Uterus (tissue), 2 donors: ENCODE measurements around the gene GNA12.

Experiments used
- CTCF ChIP-seq, 4 experiments: fragments of 200-600 bp in 2 of 4; fragments of 450-650 bp in 2 of 4; sonication (generic) in 2 of 4; IDR thresholded peaks; one replicate each; pipeline ENCODE4 v1.5.1; 2016 to 2019; ENCODE audit warnings: antibody characterized with exemption in 4 of 4, mild to moderate bottlenecking in 2 of 4, moderate library complexity in 1 of 4
- POLR2A ChIP-seq, 2 donors: fragments of 450-650 bp; IDR thresholded peaks; one replicate each; pipeline ENCODE4 v1.6.1; 2016; ENCODE audit warnings: antibody characterized with exemption in 2 of 2, mild to moderate bottlenecking in 1 of 2, moderate library complexity in 1 of 2

GRCh38 chr7:2737771-2738540, 106.2 kb downstream of the GNA12 start:
- TF ChIP-seq POLR2A (IDR thresholded peaks at IDR 0.05) (no peak), CTCF (IDR thresholded peaks at IDR 0.05) (no peak)
